GM23338 (cell line): ENCODE data around the gene MAP1LC3C. TPM values are rescaled to one million over a fixed set of nuclear protein-coding genes. Genes with fewer than 3 reads are reported as not detected.

Source experiments
- ATAC-seq: fragments of 200-7000 bp; cut with Tn5 transposase; 3 replicates; pipeline ENCODE4 v1.9.1; 2020
- DNase-seq: peaks from one replicate; pipeline ENCODE4 v3.0.0-alpha.2; 2015; ENCODE audit warnings: low spot score
- H2AFZ ChIP-seq: fragments of 200-600 bp; sonication (generic); 2 replicates; pipeline ENCODE4 v1.8.0; 2016; ENCODE audit warnings: antibody characterized with exemption, mild to moderate bottlenecking, moderate library complexity
- H3F3A ChIP-seq: fragments of 200-600 bp; sonication (generic); replicated peaks from 2 replicates; pipeline ENCODE4 v1.8.0; 2017; ENCODE audit warnings: antibody characterized with exemption, mixed run types, low read depth
- H3K27ac ChIP-seq: fragments of 200-600 bp; sonication (generic); 2 replicates; pipeline ENCODE4 v1.6.1; 2016; ENCODE audit warnings: low read depth
- H3K27me3 ChIP-seq: fragments of 200-600 bp; sonication (generic); 2 replicates; pipeline ENCODE4 v1.8.0; 2016; ENCODE audit warnings: mild to moderate bottlenecking, mixed run types, moderate library complexity; ENCODE audit not compliant: insufficient read depth
- H3K36me3 ChIP-seq: fragments of 200-600 bp; sonication (generic); 2 replicates; pipeline ENCODE4 v1.8.0; 2016; ENCODE audit warnings: mild to moderate bottlenecking; ENCODE audit not compliant: insufficient read depth
- H3K4me1 ChIP-seq: fragments of 200-600 bp; sonication (generic); 2 replicates; pipeline ENCODE4 v1.8.0; 2016; ENCODE audit warnings: mild to moderate bottlenecking, moderate library complexity; ENCODE audit not compliant: insufficient read depth
- H3K4me2 ChIP-seq: fragments of 200-600 bp; sonication (generic); 2 replicates; pipeline ENCODE4 v1.7.1; 2017; ENCODE audit warnings: mixed run types
- H3K4me3 ChIP-seq: fragments of 200-600 bp; sonication (generic); 2 replicates; pipeline ENCODE4 v1.6.1; 2016; ENCODE audit warnings: mixed run types
- H3K79me2 ChIP-seq: fragments of 200-600 bp; sonication (generic); replicated peaks from 2 replicates; pipeline ENCODE4 v1.8.0; 2017; ENCODE audit warnings: mild to moderate bottlenecking; ENCODE audit not compliant: insufficient read depth
- H3K9me2 ChIP-seq: fragments of 200-600 bp; sonication (generic); 2 replicates; pipeline ENCODE4 v1.8.0; 2017; ENCODE audit not compliant: insufficient read depth
- H4K20me1 ChIP-seq: fragments of 200-600 bp; sonication (generic); replicated peaks from 2 replicates; pipeline ENCODE4 v1.8.0; 2017; ENCODE audit warnings: mild to moderate bottlenecking; ENCODE audit not compliant: insufficient read depth
- H3K27ac Mint-ChIP-seq: 2 replicates; pipeline ENCODE4 v1.8.0; 2020; ENCODE audit warnings: inconsistent platforms, mild to moderate bottlenecking, moderate library complexity, mixed read lengths
- H3K27me3 Mint-ChIP-seq: 3 replicates; pipeline ENCODE4 v1.8.0; 2022; ENCODE audit warnings: low read depth, mild to moderate bottlenecking, moderate library complexity, mixed read lengths, inconsistent platforms; ENCODE audit not compliant: insufficient read depth, poor library complexity
- H3K36me3 Mint-ChIP-seq: 3 replicates; pipeline ENCODE4 v1.8.0; 2021; ENCODE audit warnings: low read depth, mild to moderate bottlenecking, inconsistent platforms, moderate library complexity, mixed read lengths
- H3K4me1 Mint-ChIP-seq: 3 replicates; pipeline ENCODE4 v1.8.0; 2020; ENCODE audit warnings: mild to moderate bottlenecking, inconsistent platforms, mixed read lengths
- H3K4me3 Mint-ChIP-seq: 3 replicates; pipeline ENCODE4 v1.8.0; 2021; ENCODE audit warnings: moderate library complexity, mild to moderate bottlenecking, inconsistent platforms, mixed read lengths
- H3K9me3 Mint-ChIP-seq: 3 replicates; pipeline ENCODE4 v1.8.0; 2020; ENCODE audit warnings: moderate library complexity, mild to moderate bottlenecking, inconsistent platforms, mixed read lengths
- CREB1 ChIP-seq: fragments of 250-450 bp; sonication (Bioruptor Pico); IDR thresholded peaks from 2 replicates; pipeline ENCODE4 v1.5.0; 2020; ENCODE audit warnings: low read depth, mild to moderate bottlenecking, moderate library complexity
- CTCF ChIP-seq, 2 experiments: fragments of 200-600 bp in 1 of 2; sonication (generic) in 1 of 2; conservative IDR thresholded peaks; 2 replicates each; pipeline versions ENCODE4 v1.5.1 to v1.6.1; 2016 to 2017; ENCODE audit warnings: antibody characterized with exemption in 2 of 2, low read depth in 2 of 2, mild to moderate bottlenecking in 2 of 2, moderate library complexity in 1 of 2
- ETS1 ChIP-seq: IDR thresholded peaks from 2 replicates; pipeline ENCODE4 v1.6.1; 2016; ENCODE audit warnings: antibody characterized with exemption
- EZH2 ChIP-seq: fragments of 200-600 bp; sonication (generic); IDR thresholded peaks from one replicate; pipeline ENCODE4 v1.8.0; 2017; ENCODE audit warnings: antibody characterized with exemption, mild to moderate bottlenecking, low read depth; ENCODE audit not compliant: unreplicated experiment
- EZH2phosphoT487 ChIP-seq: fragments of 200-600 bp; sonication (generic); IDR thresholded peaks from one replicate; pipeline ENCODE4 v1.8.1; 2018; ENCODE audit warnings: antibody characterized with exemption; ENCODE audit not compliant: unreplicated experiment
- JUNB ChIP-seq: IDR thresholded peaks from one replicate; pipeline ENCODE4 v1.6.1; 2016; ENCODE audit warnings: antibody characterized with exemption; ENCODE audit not compliant: unreplicated experiment
- NANOG ChIP-seq: IDR thresholded peaks from 2 replicates; pipeline ENCODE4 v1.6.1; 2016; ENCODE audit warnings: antibody characterized with exemption, borderline replicate concordance
- POLR2AphosphoS5 ChIP-seq: IDR thresholded peaks from 2 replicates; pipeline ENCODE4 v1.6.1; 2016; ENCODE audit warnings: antibody characterized with exemption, low read depth
- REST ChIP-seq: IDR thresholded peaks from one replicate; pipeline ENCODE4 v1.6.1; 2018; ENCODE audit warnings: antibody characterized with exemption; ENCODE audit not compliant: unreplicated experiment
- STAT1 ChIP-seq: IDR thresholded peaks from one replicate; pipeline ENCODE4 v1.6.1; 2016; ENCODE audit warnings: antibody characterized with exemption; ENCODE audit not compliant: unreplicated experiment
- ZNF114 ChIP-seq: fragments of 250-450 bp; sonication (Bioruptor Pico); IDR thresholded peaks from 2 replicates; pipeline ENCODE4 v1.5.0; 2020; ENCODE audit warnings: mild to moderate bottlenecking, moderate library complexity
- ZNF331 ChIP-seq: fragments of 250-450 bp; sonication (Bioruptor Pico); IDR thresholded peaks from 2 replicates; pipeline ENCODE4 v1.5.0; 2020; ENCODE audit warnings: low read depth, mild to moderate bottlenecking, moderate library complexity
- ZNF462 ChIP-seq: fragments of 250-450 bp; sonication (Bioruptor Pico); IDR thresholded peaks from 2 replicates; pipeline ENCODE4 v1.5.0; 2020; ENCODE audit warnings: mild to moderate bottlenecking, moderate library complexity
- polyA plus RNA-seq: library from polyadenylated mRNA; unstranded; fragments of >200 nt; fragmentation: Nextera tagmentation; extraction: Ambion mirVana; gene quantifications from 2 replicates; pipeline ENCODE4 v1.2.1, GENCODE V29; 2016
- total RNA-seq: library from RNA; depleted of rRNA; stranded (reverse); fragments of >200 nt; shearing (Covaris generic); gene quantifications from 2 replicates; pipeline ENCODE4 v1.2.3, GENCODE V29; 2014

The MAP1LC3C gene
- total and polyA plus RNA-seq, 2 experiments from 2014 or later = 1.1 to 1.2 TPM

- no peak overlapping the region for H3K4me3 ChIP-seq
- Mint-ChIP-seq H3K27me3 (no peaks in the 10 kb centered on the region), H3K27ac (no peak overlapping the region), H3K4me1 (peaks cover 3% of the 10 kb centered on the region), H3K36me3 (peaks cover 6% of the 10 kb centered on the region; the same call in 1 of the 3 replicates), H3K4me3 (no peak overlapping the region), H3K9me3 (peaks cover 5% of the 10 kb centered on the region; the same call in 2 of the 3 replicates)
- no peaks in the 10 kb centered on the region for H3K36me3 ChIP-seq
- H3K4me1 ChIP-seq = no peaks in the 10 kb centered on the region; the same call in 1 of the 2 replicates
- H4K20me1 ChIP-seq = no peaks in the 10 kb centered on the region
- H2AFZ ChIP-seq = no peak overlapping the region
- H3K27ac ChIP-seq = no peak overlapping the region
- H3K4me2 ChIP-seq = no peak overlapping the region
- H3K27me3 ChIP-seq = no peaks in the 10 kb centered on the region
- no peak for TF ChIP-seq JUNB
- TF ChIP-seq EZH2 = no peak
- TF ChIP-seq POLR2AphosphoS5 = no peak
- no peak for TF ChIP-seq ZNF331 (CRISPR knock-in tag)
- no peak for TF ChIP-seq CREB1
- TF ChIP-seq ZNF114 (CRISPR knock-in tag) = no peak
- TF ChIP-seq REST = no peak
- no peak for TF ChIP-seq NANOG
- TF ChIP-seq ZNF462 (CRISPR knock-in tag) = no peak
- TF ChIP-seq STAT1 = no peak
- TF ChIP-seq EZH2phosphoT487 = no peak
- no peak for TF ChIP-seq ETS1
- no peak for TF ChIP-seq CTCF (conservative IDR thresholded peaks at IDR 0.05; ENCODE audit: low read depth in 2 of 2)
- H3K79me2 ChIP-seq = no peaks in the 10 kb centered on the region
- H3F3A ChIP-seq = no peaks in the 10 kb centered on the region
- H3K9me2 ChIP-seq = 0 out of 2 replicates have a peak, but pooled peaks cover 5% of the 10 kb centered on the region
- DNase-seq (no peak), ATAC-seq (no peak)
Observed at GRCh38 chr1:242023805-242024204, 24.9 kb upstream of the MAP1LC3C start.
